GM21360 (cell line): Measurements from ENCODE around the gene PRM2.
"Not testable (repeated sequence)": the region's sequence is repeated elsewhere in the genome, so short reads cannot be mapped to it uniquely, and the experiment has no call there.

ENCODE experiments used
- ATAC-seq: cut with Tn5 transposase; IDR thresholded peaks from one replicate; pipeline ENCODE4 v1.9.1; 2021; ENCODE audit warnings: mild to moderate bottlenecking, moderate library complexity; ENCODE audit not compliant: unreplicated experiment

The PRM2 gene

DNA sequence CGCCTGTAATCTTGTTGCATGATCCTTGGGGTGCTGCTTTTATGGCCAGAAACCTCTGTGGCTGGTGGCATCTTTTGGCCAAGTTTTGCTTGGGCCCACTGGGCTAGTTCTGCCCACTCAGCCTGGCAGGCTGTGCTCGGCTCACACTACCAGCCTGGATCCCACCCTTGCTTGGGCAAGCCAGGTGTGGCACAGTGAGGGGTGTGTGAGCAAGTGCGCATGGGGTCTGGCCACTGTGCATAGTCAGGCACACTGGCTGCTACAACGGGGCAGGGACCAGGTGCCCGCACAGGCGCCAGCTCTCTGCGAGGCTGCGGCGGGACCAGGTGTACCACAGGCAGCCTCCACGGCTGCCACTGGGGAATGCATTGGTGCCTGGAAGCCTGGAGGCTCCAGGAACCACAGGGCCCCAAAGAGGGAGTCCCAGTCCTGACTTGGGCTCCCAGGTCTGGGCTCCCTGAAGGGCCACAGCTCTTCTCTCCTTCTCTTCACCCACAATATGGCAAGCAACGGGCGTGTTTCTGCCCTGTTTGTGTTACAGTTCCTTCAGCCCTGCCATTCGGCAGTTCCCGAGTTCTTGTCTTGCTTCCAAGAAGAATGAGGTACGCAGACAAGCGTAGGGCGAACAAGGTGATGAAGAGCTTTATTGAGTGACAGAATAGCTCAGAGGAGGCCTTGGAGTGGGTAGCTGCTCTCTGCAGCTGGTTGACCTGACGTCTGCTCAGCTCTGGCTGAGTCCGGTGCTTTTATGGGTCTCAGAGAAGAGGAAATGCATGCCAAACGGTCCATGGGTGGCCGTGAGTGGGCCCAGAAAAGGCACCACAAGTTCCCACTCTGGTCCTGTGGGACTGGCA, 31.6 kb upstream of the PRM2 start:
- no peak for ATAC-seq

- no peak for ATAC-seq
Measured at GRCh38 chr16:11306997-11307638, 30.8 kb upstream of the PRM2 start.

- no peak for ATAC-seq
Measured at GRCh38 chr16:11306381-11306780, 30.1 kb upstream of the PRM2 start.

DNA sequence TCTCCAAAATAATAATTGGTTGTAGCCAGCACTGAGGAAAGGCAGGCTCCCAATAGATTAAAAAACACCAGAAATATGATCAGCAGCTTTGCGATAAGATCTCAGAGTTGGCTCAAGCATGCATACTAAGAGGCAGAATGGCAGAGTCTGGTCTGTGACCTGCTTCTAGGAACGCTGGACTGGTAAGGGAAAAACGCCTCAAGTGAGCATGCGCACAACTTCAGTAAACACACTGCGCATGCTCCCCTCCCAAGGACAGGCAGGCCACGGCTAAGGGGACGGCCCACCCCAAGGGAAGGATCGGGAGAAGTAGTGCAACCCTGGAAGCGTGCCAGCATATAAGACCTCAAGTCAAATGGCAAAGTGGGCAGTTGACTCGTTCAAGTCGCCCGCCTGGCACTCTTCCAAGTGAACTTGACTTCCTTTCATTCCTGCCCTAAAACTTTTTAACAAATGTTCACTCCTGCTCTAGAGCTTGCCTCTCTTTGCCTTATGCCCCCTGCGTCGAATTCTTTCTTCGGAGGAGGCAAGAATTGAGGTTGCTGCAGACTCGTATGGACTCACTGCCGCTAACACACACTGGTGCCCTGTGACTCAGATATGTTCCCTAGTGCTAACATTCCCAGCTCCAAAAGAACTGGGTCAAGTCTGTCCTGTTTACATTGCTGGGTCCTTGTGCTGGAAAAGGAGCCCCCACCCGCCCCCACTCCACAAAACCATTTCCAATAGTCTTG, 27.3 kb upstream of the PRM2 start:
- ATAC-seq, result no peak

DNA sequence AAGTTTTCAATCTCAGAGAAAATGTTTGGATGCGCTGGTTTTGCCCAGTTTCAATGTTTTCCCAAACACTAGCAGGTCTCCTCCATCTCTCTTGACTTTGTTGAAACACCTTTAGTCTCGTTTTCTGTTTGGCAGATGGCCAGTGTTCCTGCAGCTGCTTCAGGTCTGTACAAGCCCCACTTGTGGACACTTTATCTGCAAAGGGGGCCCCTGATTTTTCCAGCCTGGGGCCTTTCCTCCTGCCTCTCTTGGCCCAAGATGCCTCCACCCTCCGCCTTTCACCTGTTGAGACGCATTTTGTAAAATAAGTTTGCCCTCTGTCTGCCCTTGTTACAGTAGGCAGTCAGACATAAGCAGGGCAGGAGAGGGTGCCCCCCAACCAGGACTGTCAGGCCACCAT, 26.7 kb upstream of the PRM2 start:
- ATAC-seq, result no peak

- ATAC-seq, result no peak
Measured at GRCh38 chr16:11301645-11302501, 25.6 kb upstream of the PRM2 start.

DNA sequence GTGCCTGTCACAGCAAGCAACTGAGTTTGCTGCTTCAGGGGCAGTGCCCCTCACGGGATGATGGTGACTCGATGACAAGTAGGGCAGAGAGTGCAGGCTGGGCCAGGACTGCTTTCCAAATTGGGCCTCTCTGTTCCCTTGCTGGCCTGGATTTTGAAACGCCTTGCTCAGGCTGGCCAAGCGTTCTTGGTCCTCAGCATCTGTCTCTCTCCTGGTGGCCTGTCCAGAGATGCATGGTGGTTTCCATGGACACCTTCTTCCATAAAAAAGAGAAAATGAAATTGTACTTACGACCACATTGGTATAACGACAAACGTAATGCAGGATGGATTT, 24.2 kb upstream of the PRM2 start:
- ATAC-seq, result no peak

- ATAC-seq, result no peak
Measured at GRCh38 chr16:11299865-11300559, 23.7 kb upstream of the PRM2 start.

DNA sequence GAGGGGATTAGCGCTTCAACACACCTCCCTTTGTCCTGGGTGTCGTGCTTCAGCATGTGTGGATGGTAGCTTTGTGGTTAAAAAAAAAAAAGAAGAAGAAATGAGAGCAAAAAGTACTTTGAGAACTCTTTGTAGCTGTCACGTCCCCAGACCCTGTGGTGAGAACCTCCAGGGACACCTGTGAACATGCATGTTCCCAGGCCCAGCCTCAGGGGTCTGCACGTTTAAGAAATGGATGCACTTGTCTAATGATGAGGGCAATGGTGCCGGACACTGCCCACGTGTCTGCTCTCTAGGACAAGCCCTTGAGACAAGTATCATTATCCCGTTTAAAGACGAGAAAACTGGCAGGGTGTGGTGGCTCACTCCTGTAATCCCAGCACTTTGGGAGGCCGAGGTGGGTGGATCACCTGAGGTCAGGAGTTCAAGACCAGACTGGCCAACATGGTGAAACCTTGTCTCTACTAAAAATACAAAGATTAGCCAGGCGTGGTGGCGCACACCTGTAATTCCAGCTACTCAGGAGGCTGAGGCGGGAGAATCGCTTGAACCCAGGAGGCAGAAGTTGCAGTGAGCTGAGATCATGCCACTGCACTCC, 22.8 kb upstream of the PRM2 start:
- ATAC-seq, result not testable (repeated sequence)

- ATAC-seq, result no peak
Measured at GRCh38 chr16:11298143-11298900, 22.0 kb upstream of the PRM2 start.

DNA sequence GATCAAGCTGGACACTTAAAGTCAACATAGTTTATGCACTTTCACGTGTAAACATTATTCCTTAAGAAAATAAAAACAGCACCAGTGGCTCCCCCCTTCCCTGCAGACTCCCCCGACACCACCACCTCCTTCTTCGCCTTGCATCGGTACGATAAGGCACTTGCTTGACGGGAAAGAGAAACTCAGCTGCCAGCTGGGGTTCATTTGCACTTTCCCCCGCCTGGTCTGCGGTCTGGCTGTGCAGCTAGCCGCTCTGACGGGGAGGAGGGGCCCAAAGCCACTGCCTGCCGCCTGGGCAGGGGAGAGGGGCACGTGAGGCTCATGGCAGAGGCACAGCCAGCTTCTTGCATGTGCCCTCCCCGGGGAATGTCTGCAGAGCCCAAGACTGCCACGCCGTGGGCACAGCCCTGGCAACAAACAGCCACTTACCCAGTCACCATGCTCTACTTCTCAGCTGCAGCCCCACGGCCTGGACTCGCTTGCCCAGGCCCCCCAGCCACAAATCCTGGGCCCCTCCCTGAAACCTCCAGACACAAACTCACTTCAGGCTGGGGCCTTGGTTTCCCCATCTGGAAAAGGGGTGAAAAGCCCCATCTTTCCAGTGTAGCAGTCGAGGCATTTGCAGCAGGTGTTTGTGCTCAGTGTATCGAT, 21.3 kb upstream of the PRM2 start:
- ATAC-seq, result peak; percentile 66

DNA sequence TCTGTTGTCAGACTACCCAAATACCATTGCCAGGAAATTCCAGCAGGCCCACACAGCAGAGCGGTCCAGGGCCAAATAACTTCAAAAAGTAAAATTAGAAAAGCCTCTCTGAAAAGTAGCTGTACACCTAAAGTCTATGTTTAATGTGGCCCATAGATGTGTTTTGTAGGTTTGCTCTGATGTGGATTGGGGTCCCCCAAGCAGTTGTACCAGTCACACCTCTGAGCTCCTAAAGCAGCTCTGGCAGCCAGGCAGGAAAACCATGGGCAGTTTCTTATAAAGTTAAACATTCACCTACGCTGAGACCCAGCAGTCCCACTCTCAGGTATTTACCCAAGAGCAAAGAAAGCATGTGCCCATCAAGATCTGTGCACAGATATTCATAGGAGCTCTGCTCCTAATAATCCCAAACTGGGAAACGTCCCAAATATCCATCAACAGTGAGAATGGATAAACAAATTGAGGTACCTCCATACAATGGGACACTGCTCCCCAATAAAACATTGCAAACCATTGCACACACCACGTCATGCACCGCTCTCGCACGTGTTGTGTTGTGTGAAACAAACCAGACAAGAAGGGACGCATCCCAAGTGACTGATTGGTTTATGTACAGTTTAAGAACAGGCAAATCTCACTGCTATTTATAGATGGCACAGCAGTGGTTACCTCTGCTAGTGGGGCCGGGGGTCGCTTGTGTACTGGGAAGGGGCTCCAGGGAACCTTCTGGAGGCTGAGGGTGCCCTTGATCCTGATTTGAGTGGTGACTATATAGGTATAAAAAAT, 20.6 kb upstream of the PRM2 start:
- peak; percentile 20 for ATAC-seq

GRCh38 chr16:11296351-11296705, 20.0 kb upstream of the PRM2 start:
- ATAC-seq, result no peak

- ATAC-seq, result no peak
Measured at GRCh38 chr16:11295672-11296071, 19.4 kb upstream of the PRM2 start.

DNA sequence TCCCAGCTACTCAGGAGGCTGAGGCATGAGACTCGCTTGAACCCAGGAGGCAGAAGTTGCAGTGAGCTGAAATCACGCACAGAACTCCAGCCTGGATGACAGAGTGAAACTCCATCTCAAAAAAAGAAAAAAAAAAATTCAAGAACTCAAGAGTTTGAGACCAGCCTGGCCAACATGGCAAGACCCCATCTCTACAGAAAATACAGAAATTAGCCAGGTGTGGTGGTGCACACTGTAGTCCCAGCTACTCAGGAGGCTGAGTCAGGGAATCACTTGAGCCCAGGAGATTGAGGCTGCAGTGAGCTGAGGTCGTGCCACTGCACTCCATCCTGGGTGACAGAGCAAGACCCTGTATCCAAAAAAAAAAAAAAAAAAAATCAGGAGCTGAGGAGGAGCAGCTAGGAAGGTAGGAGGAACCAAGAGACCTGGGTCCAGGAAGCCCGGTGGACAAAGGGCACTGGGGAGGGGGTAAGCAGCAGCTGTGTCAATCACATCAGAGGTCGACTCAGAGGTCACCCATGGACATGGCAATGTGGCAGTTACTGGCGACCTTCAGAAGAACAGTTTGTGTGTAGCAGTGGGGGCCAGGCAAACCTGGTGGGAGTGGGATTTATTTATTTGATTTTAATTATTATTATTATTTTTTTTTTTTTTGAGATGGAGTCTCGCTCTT, 15.9 kb upstream of the PRM2 start:
- ATAC-seq, result no peak

GRCh38 chr16:11291091-11291703, 14.9 kb upstream of the PRM2 start:
- no peak for ATAC-seq
